ENCODE measurements around the gene SIMC1.

DNA sequence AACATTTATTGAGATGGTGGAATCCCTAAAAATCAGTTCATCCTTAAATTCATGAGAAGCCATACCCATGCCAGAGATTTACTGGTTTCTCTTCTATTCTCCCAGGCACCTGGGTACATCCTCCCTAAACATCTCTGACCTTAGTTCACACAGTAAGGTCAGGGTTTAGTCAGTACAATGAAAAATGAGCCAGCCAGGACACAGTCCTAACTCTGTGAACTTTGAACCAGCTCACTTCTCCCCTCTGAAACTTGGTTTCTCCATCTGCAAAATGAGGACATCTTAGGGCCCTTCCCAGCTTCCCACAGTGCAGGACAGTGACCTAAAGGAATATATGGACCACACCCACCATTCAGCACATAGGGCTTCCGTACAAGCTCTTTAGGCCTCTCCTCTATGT, 148.3 kb downstream of the SIMC1 start:
- TF ChIP-seq GATA2 (CRISPR knock-in tag; IDR thresholded peaks at IDR 0.05) (no peak), RAD21 (IDR thresholded peaks at IDR 0.05; ENCODE audit: low read length) (no peak), EZH2phosphoT487 (IDR thresholded peaks at IDR 0.05; ENCODE audit: borderline replicate concordance, low read depth) (no peak), EP300 (IDR thresholded peaks at IDR 0.05; ENCODE audit: borderline replicate concordance in 1 of 2, low read depth in 1 of 2, low read length in 1 of 2) (no peak), MEF2A (IDR thresholded peaks at IDR 0.05; ENCODE audit: borderline replicate concordance, low read depth) (no peak), JUND (IDR thresholded peaks at IDR 0.05) (no peak), YY1 (IDR thresholded peaks at IDR 0.05; ENCODE audit: low read depth) (no peak)
- TF ChIP-seq, protein P1, sequence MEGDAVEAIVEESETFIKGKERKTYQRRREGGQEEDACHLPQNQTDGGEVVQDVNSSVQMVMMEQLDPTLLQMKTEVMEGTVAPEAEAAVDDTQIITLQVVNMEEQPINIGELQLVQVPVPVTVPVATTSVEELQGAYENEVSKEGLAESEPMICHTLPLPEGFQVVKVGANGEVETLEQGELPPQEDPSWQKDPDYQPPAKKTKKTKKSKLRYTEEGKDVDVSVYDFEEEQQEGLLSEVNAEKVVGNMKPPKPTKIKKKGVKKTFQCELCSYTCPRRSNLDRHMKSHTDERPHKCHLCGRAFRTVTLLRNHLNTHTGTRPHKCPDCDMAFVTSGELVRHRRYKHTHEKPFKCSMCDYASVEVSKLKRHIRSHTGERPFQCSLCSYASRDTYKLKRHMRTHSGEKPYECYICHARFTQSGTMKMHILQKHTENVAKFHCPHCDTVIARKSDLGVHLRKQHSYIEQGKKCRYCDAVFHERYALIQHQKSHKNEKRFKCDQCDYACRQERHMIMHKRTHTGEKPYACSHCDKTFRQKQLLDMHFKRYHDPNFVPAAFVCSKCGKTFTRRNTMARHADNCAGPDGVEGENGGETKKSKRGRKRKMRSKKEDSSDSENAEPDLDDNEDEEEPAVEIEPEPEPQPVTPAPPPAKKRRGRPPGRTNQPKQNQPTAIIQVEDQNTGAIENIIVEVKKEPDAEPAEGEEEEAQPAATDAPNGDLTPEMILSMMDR (IDR thresholded peaks at IDR 0.05) = no peak

Measured in SK-N-SH (cell line).